ENCODE measurements around the gene ADAT1.

ADAT1 gene

GRCh38 chr16:75565640-75566039 is 57.4 kb downstream of the ADAT1 start:
- TF ChIP-seq JUND (IDR thresholded peaks at IDR 0.05; ENCODE audit: low read depth): no peak
- in situ Hi-C loops (cut with HindIII; ENCODE audit: low pct_unique_long_range_greater_than_20kb, low sequenced_read_pairs): no loop called here
- no peak for DNase-seq (ENCODE audit: low read depth in 1 of 2, low spot score in 1 of 2)

GRCh38 chr16:75559564-75560372 is 63.3 kb downstream of the ADAT1 start:
- DNase-seq (ENCODE audit: low read depth in 1 of 2, low spot score in 1 of 2): peak in 1 of 2 experiments; percentile 7
- TF ChIP-seq JUND (IDR thresholded peaks at IDR 0.05; ENCODE audit: low read depth): no peak
- in situ Hi-C loops (cut with HindIII; ENCODE audit: low pct_unique_long_range_greater_than_20kb, low sequenced_read_pairs): no loop called here

DNA sequence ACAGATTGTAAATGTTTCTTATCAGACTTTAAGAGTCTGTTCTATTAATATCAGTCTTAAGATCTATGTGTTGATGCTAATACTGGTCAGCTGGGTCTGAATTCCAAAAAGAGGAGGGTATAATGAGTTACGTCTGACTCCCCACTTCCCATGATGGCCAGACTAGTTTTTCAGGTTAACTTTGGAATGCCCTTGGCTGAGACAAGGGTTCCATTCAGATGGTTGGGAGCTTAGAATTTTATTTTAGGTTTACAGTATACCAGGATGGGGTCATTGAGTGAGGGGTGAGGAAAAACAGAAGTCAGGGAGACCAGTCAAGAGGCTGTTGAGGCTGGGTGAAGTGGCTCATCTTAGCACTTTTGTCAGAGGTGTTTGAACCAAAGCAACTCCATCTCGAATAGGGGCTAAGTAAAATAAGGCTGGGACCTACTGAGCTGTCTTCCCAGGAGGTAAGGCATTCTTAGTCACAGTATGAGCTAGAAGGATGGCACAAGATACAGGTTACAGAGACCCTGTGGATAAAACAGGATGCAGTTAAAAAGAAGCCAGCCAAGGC is 64.2 kb downstream of the ADAT1 start:
- DNase-seq (ENCODE audit: low read depth in 1 of 2, low spot score in 1 of 2): peak in 1 of 2 experiments; percentile 14
- in situ Hi-C loops (cut with HindIII; ENCODE audit: low pct_unique_long_range_greater_than_20kb, low sequenced_read_pairs): no loop called here
- TF ChIP-seq JUND (IDR thresholded peaks at IDR 0.05; ENCODE audit: low read depth): no peak

DNA sequence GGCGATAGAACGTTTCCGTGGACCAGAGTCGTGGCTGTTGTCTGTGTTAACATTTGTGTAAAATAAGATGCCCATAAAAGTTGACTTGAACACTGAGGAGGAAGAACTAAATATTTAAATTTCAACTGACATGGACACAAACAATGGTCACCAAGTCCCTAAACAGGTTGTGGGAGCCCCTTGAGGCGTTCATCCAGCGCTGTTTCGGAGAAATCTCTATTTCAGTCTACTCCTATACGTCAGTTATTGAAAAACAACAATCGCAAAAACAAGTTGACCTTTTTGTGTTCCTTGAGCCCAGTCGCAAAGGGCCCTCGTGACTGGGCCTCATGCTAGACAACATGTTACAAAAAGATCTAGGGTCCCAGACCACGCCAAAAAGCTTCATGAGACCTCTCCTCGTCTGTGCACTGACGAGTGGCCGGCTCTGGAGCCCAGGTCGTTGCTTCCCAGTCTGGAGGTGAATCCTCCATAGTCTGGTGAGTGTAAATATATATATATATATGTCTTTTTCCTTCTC is 66.6 kb downstream of the ADAT1 start:
- TF ChIP-seq JUND (IDR thresholded peaks at IDR 0.05; ENCODE audit: low read depth): no peak
- in situ Hi-C loops (cut with HindIII; ENCODE audit: low pct_unique_long_range_greater_than_20kb, low sequenced_read_pairs): no loop called here
- no peak for DNase-seq (ENCODE audit: low read depth in 1 of 2, low spot score in 1 of 2)

DNA sequence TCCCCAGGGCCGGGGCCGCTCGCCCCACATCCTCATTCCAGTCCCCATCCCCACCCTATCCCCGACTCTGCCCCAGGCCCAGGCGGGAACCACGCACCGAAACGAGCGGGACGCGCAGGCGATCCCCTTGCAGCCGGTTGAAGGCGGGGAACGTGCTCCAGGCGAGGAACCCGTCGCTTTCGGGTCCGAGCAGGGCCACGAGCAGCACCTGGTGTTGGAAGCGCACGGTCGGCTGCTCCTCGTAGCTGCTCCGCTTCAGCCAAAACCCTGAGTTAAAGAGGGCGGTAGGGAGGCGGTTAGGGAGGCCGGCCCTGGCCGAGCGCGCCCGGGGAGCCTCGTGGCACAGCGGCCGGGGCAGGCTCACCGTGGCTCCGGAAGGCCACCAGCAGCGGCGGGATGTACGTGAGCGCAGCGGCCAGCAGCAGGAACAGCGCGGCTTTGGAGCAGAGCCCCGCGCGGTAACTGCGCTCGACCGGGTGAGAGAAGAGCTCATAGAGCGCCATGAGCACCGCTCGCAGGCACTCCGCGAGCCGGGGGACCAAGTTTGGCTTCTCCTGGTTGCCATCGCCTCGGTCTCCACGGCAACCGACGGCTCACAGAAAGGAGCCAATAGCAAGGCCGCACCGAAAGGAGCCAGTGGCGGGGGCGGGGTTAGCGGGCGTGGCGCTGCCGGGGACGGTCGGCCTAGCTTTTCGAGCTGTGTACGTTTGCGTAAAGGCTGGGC is 67.2 kb downstream of the ADAT1 start, which contains the start of gene TMEM231:
Gene TMEM231, minus strand, starts transcription at position 546 of the 724 bp plus-strand sequence. Its CDS starts 43 bp downstream, at position 503.
- peak; percentile 95 to 98 for DNase-seq (ENCODE audit: low read depth in 1 of 2, low spot score in 1 of 2)
- no peak for TF ChIP-seq JUND (IDR thresholded peaks at IDR 0.05; ENCODE audit: low read depth)
- in situ Hi-C loops (cut with HindIII; ENCODE audit: low pct_unique_long_range_greater_than_20kb, low sequenced_read_pairs): no loop called here

GRCh38 chr16:75555213-75555706 is 67.8 kb downstream of the ADAT1 start:
- TF ChIP-seq JUND (IDR thresholded peaks at IDR 0.05; ENCODE audit: low read depth): no peak
- in situ Hi-C loops (cut with HindIII; ENCODE audit: low pct_unique_long_range_greater_than_20kb, low sequenced_read_pairs): no loop called here
- no peak for DNase-seq (ENCODE audit: low read depth in 1 of 2, low spot score in 1 of 2)

- TF ChIP-seq JUND (IDR thresholded peaks at IDR 0.05; ENCODE audit: low read depth): no peak
- no peak for DNase-seq (ENCODE audit: low read depth in 1 of 2, low spot score in 1 of 2)
- in situ Hi-C loops (cut with HindIII; ENCODE audit: low pct_unique_long_range_greater_than_20kb, low sequenced_read_pairs): no loop called here
Observed at GRCh38 chr16:75552951-75553350, 70.1 kb downstream of the ADAT1 start.

GRCh38 chr16:75550211-75550662 is 72.8 kb downstream of the ADAT1 start:
- in situ Hi-C loops (cut with HindIII; ENCODE audit: low pct_unique_long_range_greater_than_20kb, low sequenced_read_pairs): no loop called here
- no peak for TF ChIP-seq JUND (IDR thresholded peaks at IDR 0.05; ENCODE audit: low read depth)
- DNase-seq (ENCODE audit: low read depth in 1 of 2, low spot score in 1 of 2): peak; percentile 21 to 54
